ENCODE data around the gene NKX1-1. TPM values are rescaled to one million over a fixed set of nuclear protein-coding genes. Genes with fewer than 3 reads are reported as not detected.
A peak's percentile ranks its signal among the peaks of the same experiment; 100 is the strongest.

NKX1-1 gene
- total and polyA plus RNA-seq, 8 donors, result not detected

- no peak overlapping the region for H3K27ac ChIP-seq
- H3K9me3 ChIP-seq, result no peaks in the 10 kb centered on the region
- H3K4me1 ChIP-seq, result peaks cover 0 to 15% (median 6%) of the 10 kb centered on the region in 4 donors
- intact Hi-C loops (cut with DNase I; ENCODE audit: low total_unique reads), result no loop called here
- H3K4me3 ChIP-seq, result no peak overlapping the region
- H3K27me3 ChIP-seq, result peaks cover 42 to 100% (median 95%) of the 10 kb centered on the region in 3 donors
- 53 to 66% (median 61%) methylated on average over 13 to 15 of the region's 15 CpGs for WGBS, 5 donors
- TF ChIP-seq POLR2AphosphoS5 (IDR thresholded peaks at IDR 0.05) (no peak), EP300 (IDR thresholded peaks at IDR 0.05) (no peak), POLR2A (IDR thresholded peaks at IDR 0.05) (no peak)
- TF ChIP-seq, protein P1, sequence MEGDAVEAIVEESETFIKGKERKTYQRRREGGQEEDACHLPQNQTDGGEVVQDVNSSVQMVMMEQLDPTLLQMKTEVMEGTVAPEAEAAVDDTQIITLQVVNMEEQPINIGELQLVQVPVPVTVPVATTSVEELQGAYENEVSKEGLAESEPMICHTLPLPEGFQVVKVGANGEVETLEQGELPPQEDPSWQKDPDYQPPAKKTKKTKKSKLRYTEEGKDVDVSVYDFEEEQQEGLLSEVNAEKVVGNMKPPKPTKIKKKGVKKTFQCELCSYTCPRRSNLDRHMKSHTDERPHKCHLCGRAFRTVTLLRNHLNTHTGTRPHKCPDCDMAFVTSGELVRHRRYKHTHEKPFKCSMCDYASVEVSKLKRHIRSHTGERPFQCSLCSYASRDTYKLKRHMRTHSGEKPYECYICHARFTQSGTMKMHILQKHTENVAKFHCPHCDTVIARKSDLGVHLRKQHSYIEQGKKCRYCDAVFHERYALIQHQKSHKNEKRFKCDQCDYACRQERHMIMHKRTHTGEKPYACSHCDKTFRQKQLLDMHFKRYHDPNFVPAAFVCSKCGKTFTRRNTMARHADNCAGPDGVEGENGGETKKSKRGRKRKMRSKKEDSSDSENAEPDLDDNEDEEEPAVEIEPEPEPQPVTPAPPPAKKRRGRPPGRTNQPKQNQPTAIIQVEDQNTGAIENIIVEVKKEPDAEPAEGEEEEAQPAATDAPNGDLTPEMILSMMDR (IDR thresholded peaks at IDR 0.05), result no peak
- peak in 1 of 2 donors; percentile 16 for DNase-seq
- H3K36me3 ChIP-seq, result no peaks in the 10 kb centered on the region
Observed at GRCh38 chr4:1412376-1413203, 6.3 kb upstream of the NKX1-1 start.

DNA sequence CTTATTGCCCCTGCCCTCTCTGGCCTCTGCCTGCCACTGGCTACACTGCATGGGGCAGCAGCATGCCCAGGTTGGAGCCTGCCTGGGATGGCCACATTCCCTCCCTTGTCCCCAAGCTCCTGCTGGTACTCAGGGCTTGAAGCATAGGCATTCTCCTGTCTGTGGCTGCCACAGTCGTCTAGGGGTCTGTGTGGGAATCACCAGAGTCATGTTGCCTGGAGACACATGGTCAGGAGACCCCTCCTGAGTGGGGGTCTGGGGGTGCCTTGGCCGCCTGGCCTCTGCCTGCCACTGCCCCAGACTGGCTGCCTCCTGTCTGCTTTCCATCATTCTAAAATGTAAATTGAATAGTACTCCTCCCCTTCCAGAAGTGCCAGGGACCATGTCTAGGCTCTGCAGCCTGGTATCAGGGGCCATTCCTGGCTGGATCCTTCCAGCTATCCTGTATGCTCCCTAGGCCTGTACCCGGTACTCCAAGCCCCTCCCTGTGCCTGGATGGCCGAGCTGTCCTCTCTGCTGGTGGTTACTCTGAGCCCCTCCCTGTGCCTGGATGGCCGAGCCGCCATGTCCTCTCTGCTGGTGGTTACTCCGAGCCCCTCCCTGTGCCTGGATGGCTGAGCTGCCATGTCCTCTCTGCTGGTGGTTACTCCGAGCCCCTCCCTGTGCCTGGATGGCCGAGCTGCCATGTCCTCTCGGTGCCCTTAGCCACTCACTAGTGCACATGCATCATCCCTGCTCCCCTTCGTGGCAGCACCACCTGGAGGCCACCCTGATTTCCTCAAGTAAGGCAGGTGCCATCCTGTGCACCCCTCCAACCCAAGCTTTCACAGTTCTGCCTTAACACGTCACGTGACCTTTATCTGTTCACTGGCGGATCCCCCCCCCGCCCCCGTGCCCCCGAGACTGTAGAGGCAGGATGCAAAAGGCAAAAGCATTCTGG is 5.5 kb upstream of the NKX1-1 start:
- Histone ChIP-seq H3K27ac (no peak overlapping the region), H3K4me1 (peaks cover 0 to 24% (median 11%) of the 10 kb centered on the region in 4 donors), H3K4me3 (no peak overlapping the region), H3K9me3 (no peaks in the 10 kb centered on the region), H3K27me3 (peaks cover 47 to 100% (median 98%) of the 10 kb centered on the region in 3 donors), H3K36me3 (no peaks in the 10 kb centered on the region)
- TF ChIP-seq POLR2A (IDR thresholded peaks at IDR 0.05) (no peak), EP300 (IDR thresholded peaks at IDR 0.05) (no peak), POLR2AphosphoS5 (IDR thresholded peaks at IDR 0.05) (no peak)
- TF ChIP-seq, protein P1 (IDR thresholded peaks at IDR 0.05), result no peak
- DNase-seq, result peak in 1 of 2 donors; percentile 17
- intact Hi-C loops (cut with DNase I; ENCODE audit: low total_unique reads), result no loop called here
- 42 to 51% (median 49%) methylated on average over 10 to 17 of the region's 17 CpGs for WGBS, 5 donors

- WGBS, 5 donors, result 23 to 45% (median 28%) methylated on average over 24 to 48 of the region's 48 CpGs
- Histone ChIP-seq H3K9me3 (no peaks in the 10 kb centered on the region), H3K4me3 (no peak overlapping the region), H3K27me3 (peaks cover 56 to 100% (median 98%) of the 10 kb centered on the region in 3 donors), H3K36me3 (no peaks in the 10 kb centered on the region), H3K27ac (no peak overlapping the region), H3K4me1 (peaks cover 0 to 34% (median 16%) of the 10 kb centered on the region in 4 donors)
- intact Hi-C loops (cut with DNase I; ENCODE audit: low total_unique reads), result no loop called here
- peak; percentile 33 to 87 for DNase-seq
- TF ChIP-seq, protein P1 (IDR thresholded peaks at IDR 0.05), result no peak
- no peak for TF ChIP-seq EP300 (IDR thresholded peaks at IDR 0.05)
- no peak for TF ChIP-seq POLR2AphosphoS5 (IDR thresholded peaks at IDR 0.05)
- no peak for TF ChIP-seq POLR2A (IDR thresholded peaks at IDR 0.05)
Observed at GRCh38 chr4:1410491-1411325, 4.5 kb upstream of the NKX1-1 start.
